Medulla oblongata (tissue), 1 donor: Measurements from ENCODE around the gene TNFAIP8L2.
A peak's percentile ranks its signal among the peaks of the same experiment; 100 is the strongest.

Experiments used
- DNase-seq: peaks from one replicate; pipeline ENCODE4 v3.0.0-alpha.2; 2015; ENCODE audit errors: extremely low spot score

Gene TNFAIP8L2

DNA sequence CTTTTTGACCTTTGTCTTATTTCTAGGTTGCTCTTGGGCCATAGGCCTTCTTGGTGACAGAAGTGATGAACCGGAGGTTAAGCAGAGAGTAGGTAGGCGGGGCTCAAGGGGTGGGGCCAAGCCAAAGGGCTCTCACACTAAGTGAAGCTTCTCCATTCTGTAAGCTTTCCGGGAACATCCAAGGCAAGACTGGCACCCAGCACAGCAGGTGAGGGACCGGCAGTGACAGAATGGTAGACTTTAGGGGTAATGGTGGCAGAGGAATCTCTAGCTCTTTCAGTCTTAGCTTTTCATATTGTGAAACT is at the start of gene TNFAIP8L2:
Gene TNFAIP8L2, plus strand, starts transcription at position 135 of the 305 bp plus-strand sequence. CDS start 2,049 bp downstream, outside the sequence.
- DNase-seq = peak; percentile 63

DNA sequence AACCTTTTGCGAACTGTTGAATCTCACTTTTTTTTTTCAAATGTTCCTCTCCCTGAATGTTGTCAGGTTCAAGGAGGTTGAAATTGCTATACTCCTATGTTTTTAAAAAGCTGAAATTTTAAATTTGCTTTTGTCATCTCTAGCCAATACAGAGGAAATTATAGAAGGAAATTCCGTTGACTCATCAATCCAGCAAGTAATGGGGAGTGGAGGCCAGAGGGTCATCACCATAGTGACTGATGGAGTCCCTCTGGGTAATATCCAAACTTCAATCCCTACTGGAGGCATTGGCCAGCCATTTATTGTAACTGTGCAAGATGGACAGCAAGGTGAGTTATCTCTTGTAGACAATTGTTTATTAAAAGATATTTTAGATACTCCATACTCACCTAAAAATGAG is 49.6 kb upstream of the TNFAIP8L2 start:
- DNase-seq = no peak

DNA sequence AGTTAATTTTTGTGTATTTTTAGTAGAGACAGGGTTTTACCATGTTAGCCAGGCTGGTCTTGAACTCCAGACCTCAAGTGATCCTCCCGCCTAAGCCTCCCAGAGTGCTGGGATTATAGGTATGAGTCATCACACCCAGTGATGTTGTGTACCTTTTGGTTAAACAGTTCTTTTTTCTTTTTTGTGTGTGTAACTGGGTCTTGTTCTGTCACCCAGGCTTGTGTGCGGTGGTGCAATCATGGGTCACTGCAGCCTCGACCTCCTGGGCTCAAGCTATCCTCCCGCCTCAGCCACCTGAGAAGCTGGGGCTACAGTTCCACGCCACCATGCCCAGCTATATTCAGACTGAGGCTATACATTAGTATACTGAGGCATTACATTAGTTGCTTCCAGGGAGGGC is 48.1 kb upstream of the TNFAIP8L2 start:
- no peak for DNase-seq

DNA sequence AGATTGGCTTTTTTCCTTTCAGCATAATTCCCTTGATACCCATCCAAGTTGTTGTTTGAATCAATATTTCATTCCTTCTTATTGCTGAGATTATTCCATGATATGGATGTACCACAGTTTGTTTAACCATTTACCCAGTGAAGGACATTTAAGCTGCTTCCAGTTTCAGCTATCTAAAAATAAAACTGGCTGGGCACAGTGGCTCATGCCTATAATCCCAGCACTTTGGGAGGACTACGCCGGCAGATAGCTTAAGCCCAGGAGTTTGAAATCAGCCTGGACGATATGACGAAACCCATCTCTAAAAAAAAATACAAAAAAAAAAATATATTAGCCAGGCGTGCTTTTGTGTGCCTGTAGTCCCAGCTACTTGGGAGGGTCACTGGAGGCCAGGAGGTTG is 42.6 kb upstream of the TNFAIP8L2 start:
- DNase-seq = no peak

DNA sequence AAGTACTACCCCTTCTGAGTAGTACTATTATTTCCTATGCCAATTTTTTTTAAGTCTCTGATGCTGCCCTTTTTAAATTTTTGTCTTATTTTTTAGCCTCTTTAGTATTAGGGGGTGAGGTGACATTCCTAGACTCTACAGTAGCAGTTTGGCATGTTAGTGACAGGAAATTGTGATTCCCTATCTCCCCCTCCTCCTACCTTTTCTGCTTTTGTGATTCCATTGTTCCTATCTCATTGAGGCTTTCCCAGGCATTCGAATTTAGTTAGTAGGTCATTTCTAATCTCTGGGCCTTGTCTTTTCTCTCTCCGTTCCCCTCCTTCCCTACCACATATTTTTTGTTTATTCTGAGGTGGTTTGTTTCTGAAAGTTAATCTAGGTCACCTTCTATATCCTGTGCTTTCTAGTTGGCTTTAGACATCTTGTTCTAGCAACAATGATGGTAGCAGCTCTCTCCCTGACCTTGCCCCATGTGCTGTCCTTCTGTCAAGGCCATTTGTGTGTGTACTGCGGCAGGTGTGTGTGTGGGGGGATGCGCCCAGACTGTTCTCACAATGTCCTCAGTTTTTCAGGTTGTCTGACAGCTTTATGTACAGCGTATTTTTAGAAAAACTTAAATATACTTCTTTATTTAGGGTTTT is 31.6 kb upstream of the TNFAIP8L2 start:
- DNase-seq = no peak

DNA sequence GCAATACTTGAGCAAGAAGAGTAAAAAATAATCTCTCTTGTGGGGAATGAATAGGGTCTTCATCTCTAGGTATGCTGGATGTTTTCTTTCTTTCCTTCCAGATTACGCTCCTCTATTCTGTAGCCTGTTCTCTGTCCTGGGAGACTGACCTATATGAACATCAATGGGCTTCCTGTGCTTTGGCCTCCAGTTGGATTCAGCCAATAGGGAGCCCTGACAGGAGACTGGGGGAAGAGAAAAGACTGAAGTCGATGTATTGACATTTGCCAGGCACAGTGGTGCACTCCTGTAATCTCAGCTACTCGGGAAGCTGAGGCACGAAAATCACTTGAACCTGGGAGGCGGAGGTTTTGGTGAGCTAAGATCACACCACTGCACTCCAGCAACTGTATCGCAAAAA is 27.6 kb upstream of the TNFAIP8L2 start:
- DNase-seq = no peak

DNA sequence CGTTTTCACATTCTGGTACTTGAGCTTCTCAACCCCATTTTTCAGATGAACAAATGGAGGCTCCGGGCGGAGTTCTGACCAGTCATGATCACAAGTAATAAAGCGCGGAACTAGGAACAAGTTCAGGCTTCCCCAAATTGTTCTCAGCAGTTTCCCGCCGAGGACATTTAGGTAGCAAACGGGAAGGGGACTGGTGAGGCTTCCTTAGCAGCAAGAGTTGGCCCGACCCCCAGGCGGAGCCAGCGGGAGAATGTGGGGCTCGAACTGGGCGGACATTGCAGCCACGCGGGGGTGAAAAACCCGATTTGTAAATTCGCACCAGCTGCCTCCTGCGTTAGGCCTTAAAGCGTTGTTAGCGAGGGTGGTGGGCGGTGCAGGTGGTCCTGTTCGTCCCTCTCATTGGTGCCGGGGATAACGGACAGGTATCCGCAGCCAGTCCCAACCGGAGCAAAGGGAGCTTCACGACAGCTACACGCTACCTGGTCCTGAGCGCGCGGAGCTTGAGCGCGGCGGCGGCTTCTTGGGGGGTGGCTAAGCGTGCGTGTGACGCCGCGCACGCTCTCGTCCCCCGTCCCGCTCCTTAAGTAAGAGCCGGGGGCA is 25.4 kb upstream of the TNFAIP8L2 start:
- peak; percentile 83 for DNase-seq

DNA sequence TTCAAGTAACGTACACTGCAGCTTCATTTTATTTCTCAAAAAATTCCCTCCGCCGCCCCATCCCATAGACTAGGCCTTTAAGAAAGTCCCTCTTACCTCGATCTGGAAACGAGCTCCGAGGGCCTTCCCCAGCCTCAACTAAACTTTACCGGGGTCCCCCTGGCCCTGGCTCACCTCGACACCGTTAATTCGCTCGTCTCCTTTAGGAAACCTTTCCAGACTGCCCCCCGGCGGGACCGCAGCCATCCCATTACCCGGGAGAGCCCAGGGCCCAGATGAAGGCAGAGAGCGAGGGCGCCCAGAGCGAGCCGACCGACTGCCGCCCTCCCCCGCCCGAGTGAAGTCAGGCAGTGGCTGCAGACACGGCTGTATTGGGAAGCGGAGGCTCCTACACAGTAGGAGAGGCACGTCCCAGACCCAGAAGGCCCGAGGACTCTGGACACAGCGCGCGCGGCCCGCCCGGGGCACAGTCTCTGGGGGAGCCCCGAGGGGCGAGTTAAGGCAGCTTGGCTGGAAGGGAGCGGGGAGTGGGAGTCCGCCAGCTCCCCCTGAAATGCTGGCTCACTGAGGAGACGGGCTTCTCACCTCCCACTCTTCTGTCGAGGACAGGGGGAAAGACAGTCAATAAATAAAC is 24.6 kb upstream of the TNFAIP8L2 start:
- DNase-seq = no peak

DNA sequence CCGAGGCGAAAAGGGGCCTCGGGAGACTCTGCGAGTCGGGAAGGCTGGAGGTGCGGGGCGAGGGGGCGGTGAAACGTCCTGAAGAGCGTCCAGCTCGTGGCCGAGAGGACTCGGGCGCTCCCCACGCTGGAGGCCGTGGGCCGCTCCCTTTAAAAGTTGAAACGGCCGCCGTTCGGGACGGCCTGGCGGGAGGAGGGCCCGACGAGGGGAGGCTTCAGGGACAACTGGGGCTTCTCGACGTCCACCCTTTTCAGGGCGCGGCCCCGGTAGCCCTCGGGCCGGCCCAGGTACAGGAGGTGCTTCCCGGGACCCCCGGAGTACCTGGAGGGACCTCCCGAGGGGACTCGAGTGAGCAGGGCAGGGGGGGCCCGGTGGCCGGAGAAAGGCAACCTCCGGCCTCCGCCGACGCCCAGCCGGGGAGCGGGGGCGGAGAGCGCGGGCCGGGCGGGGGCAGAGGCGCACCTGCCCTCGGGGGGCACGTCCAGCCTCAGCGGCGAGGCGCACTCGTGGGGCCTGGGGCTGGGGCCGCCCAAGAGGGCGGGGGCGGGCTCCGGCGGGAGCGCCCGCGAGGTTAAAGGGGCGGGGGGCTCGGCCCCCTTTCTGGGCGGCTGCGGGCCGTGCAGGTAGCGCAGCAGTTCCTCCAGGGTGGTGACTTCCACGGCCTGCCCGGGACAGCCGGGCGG is 24.0 kb upstream of the TNFAIP8L2 start:
- no peak for DNase-seq

DNA sequence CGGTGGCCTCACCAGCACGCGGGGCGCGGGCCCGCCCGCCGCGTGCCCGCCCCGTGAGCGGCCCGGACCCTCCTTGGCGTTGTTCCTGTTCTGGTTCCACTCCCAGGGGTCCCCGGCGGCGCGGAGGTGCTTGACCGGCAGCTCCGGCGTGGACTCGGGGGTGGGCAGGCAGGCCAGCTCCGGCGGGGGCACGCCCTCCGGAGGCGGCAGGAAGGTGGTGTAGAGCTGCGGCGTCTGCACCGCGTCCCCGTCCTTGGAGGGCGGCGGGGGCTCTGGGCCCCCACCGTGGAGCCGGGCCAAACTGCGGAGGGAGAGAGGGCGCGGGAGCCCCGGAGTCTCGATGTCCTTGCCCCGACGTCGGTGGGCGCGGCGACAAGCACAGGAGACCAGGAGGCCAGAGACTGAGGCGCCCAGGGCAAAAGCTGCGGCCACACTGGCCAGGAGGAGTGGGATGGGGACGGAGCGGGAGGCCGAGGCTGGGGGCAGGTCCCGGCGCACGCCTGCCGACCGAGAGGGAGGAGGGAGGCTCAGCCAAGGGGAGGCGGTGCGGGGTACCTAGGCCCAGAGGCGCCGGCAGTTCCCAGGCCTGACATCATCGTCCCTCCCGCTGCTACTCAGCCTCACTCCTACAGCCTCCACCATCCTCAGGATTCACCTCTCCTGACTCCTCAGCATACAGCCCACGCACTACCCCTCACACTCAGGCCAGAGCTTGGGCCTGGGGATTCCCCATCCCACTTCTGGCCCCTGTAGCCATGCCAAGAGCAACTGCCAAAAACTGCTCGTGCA is 23.2 kb upstream of the TNFAIP8L2 start:
- no peak for DNase-seq

DNA sequence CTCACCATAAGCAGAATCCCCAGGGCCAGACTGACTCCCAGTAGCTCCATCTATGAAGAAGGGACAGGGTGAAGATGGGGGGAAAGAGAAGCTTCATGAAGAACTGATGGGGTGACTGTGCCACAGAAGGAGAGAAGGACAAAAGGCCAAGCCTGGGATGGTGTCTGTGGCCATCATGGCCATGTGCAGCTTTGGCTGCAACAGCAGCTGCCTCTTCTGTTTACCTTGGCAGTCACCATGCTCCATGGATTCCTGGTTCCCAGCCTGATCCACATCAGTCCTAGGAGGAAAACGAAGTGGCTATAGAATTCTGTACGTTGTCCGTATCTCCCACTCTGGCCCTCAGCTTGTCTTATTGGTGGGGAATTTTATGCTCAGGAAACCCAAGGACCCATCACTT is 22.1 kb upstream of the TNFAIP8L2 start:
- DNase-seq = no peak

DNA sequence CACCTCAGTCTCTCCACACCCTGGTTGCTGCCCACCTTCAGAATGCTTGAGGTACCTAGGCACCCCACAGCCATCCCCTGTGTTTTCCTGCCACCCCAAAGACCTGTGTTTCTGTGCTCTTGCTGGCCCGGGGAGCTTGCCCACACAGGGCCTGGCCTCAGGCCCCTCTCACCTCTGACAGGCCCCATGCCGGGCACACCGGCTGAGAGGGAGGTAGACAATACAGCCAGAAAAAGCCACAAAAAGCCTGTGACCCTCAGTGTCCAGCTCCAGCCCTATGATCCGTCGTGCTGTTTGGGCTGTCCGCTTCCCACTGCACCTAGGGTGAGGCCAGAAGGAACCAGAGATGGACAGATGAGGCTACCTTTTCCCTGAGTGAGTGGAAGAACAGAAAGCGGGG is 21.5 kb upstream of the TNFAIP8L2 start:
- DNase-seq = no peak

DNA sequence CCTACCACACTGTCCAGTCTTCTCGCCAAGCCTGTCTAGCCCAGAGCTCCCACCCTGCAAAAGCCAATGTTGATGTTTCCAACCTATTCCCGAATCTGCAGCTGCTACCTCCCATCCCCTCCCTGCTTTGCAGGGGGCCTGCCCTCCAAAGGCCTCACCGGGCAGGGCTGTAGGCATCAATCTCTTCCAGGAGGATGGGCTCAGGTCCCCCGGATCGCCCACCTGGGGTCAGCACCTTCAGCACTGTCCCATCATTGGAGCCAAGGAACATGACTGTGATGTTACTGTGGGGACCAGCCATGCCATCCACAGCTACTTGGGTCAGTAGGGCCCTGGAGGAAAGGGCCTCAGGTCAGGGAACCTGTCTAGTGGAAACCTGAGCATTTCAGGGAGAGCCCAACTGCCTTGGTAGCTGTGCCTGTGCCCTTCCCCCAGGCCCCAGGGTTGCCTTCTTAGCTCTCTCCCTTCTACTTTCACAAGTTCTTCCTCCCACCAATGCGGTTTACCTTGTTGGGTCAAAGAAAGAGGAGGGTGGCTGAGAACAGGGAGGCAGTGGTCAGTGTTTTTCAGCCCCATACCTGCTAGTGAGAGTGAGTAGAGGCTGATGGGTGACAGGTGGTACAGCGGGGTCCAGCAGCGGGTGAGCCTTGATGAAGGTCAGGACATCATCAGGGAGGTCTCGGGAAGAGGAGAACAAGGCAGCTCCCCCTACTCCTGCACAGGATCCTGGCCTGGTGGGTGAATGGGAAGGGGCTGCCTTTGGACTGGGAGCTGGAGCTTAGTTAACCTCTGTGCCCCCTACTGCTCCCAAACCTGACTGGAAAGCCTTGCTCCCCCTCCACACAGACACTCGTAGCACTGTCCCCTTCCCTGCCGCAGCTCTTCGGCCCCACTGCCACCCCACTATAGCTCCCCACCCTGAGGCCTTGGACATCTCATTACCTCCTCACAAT is 20.7 kb upstream of the TNFAIP8L2 start:
- no peak for DNase-seq

DNA sequence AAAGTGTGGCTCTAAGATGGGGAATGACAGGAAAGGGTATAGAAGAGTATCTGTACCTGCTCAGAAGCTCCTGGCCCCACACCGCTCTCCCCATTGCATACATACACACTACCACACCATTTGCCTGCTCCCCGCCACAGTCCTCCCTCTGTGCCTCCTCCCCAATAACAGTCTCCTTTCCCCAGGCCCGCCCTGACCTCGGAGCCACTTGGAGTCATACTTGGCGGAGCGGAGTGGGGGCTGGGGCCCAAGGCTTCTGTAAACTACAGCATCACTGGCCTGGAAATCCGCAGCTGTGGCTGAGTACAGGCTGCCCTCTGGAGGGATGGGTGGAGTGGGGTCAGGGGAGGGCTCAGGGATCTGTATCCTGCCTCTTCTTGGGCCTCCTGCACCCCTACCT is 18.7 kb upstream of the TNFAIP8L2 start:
- no peak for DNase-seq

DNA sequence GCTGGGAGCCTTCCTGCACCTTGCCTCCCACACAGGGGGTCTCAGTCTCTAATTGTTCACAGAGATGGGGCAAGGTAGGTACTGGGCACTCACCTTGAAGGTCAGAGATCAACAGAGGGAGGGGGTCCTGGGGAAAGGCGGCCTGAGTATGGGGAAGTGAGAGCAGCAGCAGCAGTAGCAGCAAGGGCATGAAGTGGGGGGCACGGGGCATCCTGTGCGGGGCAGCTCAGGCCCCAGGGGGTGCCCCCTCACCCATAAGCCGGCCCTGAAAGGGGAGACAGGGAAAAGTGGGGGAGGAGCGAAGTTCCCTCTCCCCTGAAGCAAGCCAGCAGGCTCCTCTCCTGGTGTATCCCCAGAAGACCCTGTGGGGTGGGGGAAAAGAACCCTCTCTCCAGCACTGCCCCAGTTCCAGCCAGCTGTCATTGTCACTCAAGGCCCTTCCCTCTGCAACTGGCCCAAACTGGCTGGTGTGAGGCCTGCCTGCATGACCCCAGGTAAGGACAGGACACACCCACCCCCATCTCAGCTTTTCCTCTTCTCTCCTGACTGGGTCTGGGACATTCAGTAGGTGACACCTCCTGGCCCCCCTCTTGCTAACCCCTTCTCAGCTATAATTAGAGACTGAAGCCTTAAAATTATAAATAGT is 13.9 kb upstream of the TNFAIP8L2 start:
- DNase-seq = no peak

DNA sequence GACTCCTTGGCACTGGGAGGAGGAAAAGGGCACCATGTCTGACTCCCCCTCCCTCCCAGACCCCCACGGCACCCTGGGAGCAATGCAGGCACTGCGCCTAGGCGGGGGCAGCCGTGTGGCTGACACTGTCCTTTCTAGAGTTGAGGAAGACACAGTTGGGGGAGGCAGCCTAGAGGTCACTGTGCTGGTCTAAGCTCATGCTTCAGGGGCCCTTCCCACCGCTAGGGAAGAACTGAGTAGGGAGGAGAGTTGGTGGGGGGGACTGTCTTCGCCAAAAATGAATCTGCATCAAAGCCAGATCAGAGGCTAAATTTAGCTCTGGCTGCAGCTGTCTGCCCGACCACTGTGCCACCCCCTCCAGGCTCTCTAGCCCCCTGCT is 13.4 kb upstream of the TNFAIP8L2 start:
- no peak for DNase-seq

DNA sequence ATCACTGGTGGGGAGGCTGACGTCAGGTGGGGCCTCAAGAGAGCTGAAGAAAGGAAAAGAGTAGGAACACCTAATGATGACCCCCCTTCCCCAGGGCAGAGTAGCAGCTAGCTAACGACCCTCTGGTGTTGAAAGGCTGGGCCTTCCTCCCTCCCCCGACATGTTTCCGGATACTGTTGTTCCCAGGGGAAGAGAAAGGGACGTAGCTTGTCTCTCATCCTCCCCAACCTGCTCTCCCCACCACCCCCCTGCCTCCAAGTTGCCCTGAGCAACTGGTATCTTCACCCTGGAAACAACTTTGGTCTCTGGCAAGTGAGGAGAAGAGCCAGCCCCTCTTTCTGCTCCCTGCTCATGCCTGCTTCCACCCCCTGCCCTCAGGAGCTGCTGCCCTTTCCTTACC is 12.5 kb upstream of the TNFAIP8L2 start:
- DNase-seq = no peak

DNA sequence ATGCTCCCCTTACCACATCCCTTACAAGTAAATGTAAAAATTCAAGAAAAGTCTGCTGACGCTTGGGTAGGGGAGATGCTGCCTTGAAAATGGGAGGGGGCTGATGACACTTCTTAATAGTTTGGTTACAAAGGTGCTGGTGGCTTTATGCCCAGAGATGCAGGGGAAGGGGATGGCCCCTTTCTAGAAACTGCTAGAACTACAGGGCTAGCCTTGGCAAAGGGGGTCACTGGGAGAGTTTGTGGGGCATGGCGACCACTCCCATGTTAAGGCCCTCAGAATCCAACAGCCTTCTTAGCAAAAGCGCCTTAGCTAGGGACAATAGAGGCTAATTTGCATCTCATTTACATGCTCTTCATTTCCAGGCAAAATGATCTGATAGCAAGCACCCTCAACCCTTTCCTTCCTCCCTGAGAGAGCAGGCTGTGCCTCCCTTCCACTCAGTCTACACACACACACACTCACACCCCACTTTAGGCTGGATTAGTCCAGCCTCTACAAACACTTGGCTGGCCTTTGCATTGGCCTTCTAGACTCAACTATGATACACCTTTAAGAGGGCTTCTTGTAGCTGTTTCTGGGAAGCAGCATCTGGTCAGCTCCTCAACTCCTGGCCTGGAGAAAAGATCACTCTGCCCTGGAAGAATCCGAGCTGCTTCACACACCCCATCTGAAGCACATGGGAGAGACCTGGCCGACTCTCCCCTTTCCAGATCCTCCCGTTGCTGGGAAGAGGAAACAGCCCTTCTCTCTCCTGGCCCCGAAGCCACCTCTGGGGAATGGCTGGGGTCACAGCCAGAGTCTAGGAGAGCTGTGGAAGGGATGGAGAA is 11.8 kb upstream of the TNFAIP8L2 start:
- DNase-seq = no peak

DNA sequence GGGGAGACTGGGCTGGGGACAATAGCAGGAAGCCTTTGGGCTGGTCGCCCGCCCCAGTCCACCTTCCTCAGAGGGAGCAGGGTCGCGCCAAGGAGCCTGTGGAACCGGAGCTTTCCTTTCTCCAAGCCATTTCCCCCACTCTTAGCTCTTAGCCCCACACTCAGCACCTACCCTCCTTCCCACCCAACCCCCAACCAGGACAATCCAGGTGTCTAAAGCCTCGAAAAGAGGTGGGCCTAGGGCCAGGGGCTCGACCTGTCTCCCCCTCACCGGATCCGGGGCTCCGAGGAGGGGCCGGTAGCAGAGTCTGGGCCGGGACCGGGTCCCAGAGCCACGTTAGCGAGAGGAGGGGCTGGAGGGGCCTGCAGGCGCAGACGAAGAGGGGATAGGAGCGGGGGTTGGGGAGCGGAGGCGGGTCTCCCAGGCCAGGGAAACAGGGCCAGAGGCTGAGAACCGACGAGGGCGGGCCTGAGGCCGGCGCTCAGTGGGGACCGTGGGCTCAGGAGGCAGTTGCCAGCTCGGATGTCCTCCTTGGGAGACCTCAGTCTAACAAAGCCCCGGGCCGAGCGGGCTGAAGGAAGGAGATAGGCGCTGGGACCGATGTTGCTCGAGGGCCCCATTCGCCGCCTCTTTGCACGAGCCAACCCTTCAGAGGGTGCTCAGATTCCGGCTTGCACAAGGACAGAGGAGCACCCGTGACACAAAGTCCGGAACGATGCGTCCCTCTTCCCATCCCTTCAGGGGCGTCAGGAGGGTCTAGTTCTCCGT is 11.0 kb upstream of the TNFAIP8L2 start:
- peak; percentile 12 for DNase-seq
